CD4-positive, CD25-positive, alpha-beta regulatory T cell (primary cell): ENCODE results near the gene SLCO3A1. TPM values are rescaled to one million over a fixed set of nuclear protein-coding genes. Genes with fewer than 3 reads are reported as not detected.

Source experiments
- ATAC-seq, 2 donors: fragments of 150-1000 bp; cut with Tn5 transposase; one replicate each; pipeline ENCODE4 v1.10.0; 2021; ENCODE audit warnings: low read depth in 2 of 2, moderate number of reproducible peaks in 2 of 2, moderate library complexity in 1 of 2
- DNase-seq, 3 donors: peaks; one replicate each; pipeline versions ENCODE4 v3.0.0 to v3.0.0-alpha.2; 2012 to 2022; ENCODE audit warnings: mixed read lengths in 1 of 3
- H3K27ac ChIP-seq: one replicate; pipeline ENCODE4 v1.7.0; 2013; ENCODE audit warnings: mild to moderate bottlenecking, low read length; ENCODE audit not compliant: insufficient read depth, poor library complexity, severe bottlenecking
- H3K27me3 ChIP-seq: one replicate; pipeline ENCODE4 v1.7.0; 2013; ENCODE audit warnings: low read length; ENCODE audit not compliant: control insufficient read depth, insufficient read depth
- H3K36me3 ChIP-seq: one replicate; pipeline ENCODE4 v1.7.0; 2013; ENCODE audit warnings: mild to moderate bottlenecking, low read length, moderate library complexity; ENCODE audit not compliant: control insufficient read depth, insufficient read depth
- H3K4me1 ChIP-seq: 2 replicates; pipeline ENCODE4 v1.7.0; 2013; ENCODE audit warnings: mild to moderate bottlenecking, low read length; ENCODE audit not compliant: insufficient read depth, control insufficient read depth, poor library complexity, severe bottlenecking
- H3K4me3 ChIP-seq: one replicate; pipeline ENCODE4 v1.7.0; 2013; ENCODE audit warnings: low read depth, mild to moderate bottlenecking, low read length, moderate library complexity
- H3K9me3 ChIP-seq, 2 experiments: 1 replicate in 1 of 2; 2 replicates in 1 of 2; pipeline ENCODE4 v1.7.0; 2013; ENCODE audit warnings: low read length in 2 of 2, mild to moderate bottlenecking in 1 of 2, moderate library complexity in 1 of 2; ENCODE audit not compliant: control insufficient read depth in 2 of 2
- H3K27ac Mint-ChIP-seq, 3 donors: one replicate each; pipeline ENCODE4 v1.8.0; 2020 to 2022; ENCODE audit warnings: mild to moderate bottlenecking in 3 of 3, mixed read lengths in 3 of 3, moderate library complexity in 2 of 3
- H3K27me3 Mint-ChIP-seq: one replicate; pipeline ENCODE4 v1.8.0; 2022; ENCODE audit warnings: mild to moderate bottlenecking, mixed read lengths
- H3K36me3 Mint-ChIP-seq: one replicate; pipeline ENCODE4 v1.8.0; 2020; ENCODE audit warnings: mixed read lengths
- H3K4me1 Mint-ChIP-seq, 4 donors: one replicate each; pipeline ENCODE4 v1.8.0; 2020 to 2022; ENCODE audit warnings: mixed read lengths in 4 of 4, mild to moderate bottlenecking in 1 of 4
- H3K4me3 Mint-ChIP-seq, 4 donors: one replicate each; pipeline ENCODE4 v1.8.0; 2020 to 2022; ENCODE audit warnings: mild to moderate bottlenecking in 4 of 4, mixed read lengths in 4 of 4, moderate library complexity in 3 of 4
- H3K9me3 Mint-ChIP-seq, 7 donors: one replicate each; pipeline ENCODE4 v1.8.0; 2020 to 2022; ENCODE audit warnings: mixed read lengths in 7 of 7, mild to moderate bottlenecking in 3 of 7, moderate library complexity in 2 of 7
- polyA plus RNA-seq, 4 donors: library from polyadenylated mRNA; unstranded; fragments of 300-500 nt; fragmentation: Illumina TruSeq; gene quantifications; one replicate each; pipeline ENCODE4 v1.2.3, GENCODE V29; 2021
- total RNA-seq: library from RNA; stranded (reverse); gene quantifications from one replicate; pipeline ENCODE4 v1.2.3, GENCODE V29; 2022

Gene SLCO3A1
- total RNA-seq (63.7 TPM), polyA plus RNA-seq (10 to 100 TPM; 20.1 to 42.9 (median 34.5) TPM)

DNA sequence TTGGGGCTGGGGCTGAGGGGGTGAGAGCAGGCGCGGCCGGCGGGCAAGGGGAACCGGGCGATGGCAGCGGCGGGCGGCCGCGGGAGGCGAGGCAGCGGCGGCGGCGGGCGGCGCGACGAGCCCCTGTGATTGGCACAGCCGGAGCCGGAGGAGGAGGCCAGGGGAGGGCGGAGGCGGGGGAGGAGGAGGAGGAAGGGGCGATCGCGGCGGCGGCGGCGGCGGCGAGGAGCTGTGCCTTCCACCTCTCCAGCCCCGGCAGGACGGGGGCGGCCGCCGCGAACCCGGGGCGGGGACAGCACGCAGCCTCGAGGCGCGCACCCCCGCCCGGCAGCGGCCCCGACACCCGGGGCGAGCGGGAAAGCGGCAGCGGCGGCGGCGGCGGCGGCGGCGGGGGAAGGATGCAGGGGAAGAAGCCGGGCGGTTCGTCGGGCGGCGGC lies at the start of gene SLCO3A1:
Gene SLCO3A1 (plus strand): TSS at position 198 of the 437 bp plus-strand sequence.
- H3K36me3 Mint-ChIP-seq: no peaks in the 10 kb centered on the region
- H3K4me3 Mint-ChIP-seq: peak within 1 kb of the TSS; percentile 88 to 96 (median 92)
- peak within 1 kb of the TSS; percentile 82 for H3K27ac ChIP-seq
- H3K4me1 Mint-ChIP-seq: peaks cover 19 to 79% (median 61%) of the 10 kb centered on the region in 4 donors
- no peaks in the 10 kb centered on the region for H3K9me3 ChIP-seq
- peak within 1 kb of the TSS; percentile 91 to 96 (median 91) for H3K27ac Mint-ChIP-seq
- peaks cover 11% of the 10 kb centered on the region for H3K27me3 Mint-ChIP-seq
- ATAC-seq (peak; percentile 40 to 41), DNase-seq (peak; percentile 75)
- H3K9me3 Mint-ChIP-seq: no peaks in the 10 kb centered on the region
- H3K4me1 ChIP-seq: peaks cover 75% of the 10 kb centered on the region
- no peaks in the 10 kb centered on the region for H3K36me3 ChIP-seq
- H3K4me3 ChIP-seq: peak within 1 kb of the TSS; percentile 88
- no peaks in the 10 kb centered on the region for H3K27me3 ChIP-seq

DNA sequence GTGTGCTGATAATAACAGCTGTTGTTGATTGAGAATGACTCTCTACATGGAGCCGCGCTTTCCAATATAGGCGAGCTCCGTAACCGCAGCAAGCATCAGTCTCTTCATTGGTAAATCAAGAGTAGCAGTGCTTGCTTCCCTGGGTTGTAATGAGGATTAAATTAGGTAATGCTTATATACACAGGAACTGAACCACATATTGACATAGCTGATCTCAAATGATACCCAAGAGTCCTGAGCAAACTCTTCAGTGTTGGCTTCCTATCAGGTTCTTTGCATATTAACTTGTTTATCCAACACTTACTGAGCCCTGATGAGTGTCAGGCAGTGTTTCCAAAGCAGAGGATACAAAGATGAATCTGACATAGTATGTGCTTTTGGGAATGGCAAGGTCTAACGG lies 46.4 kb upstream of the SLCO3A1 start:
- Histone ChIP-seq H3K4me1 (no peaks in the 10 kb centered on the region), H3K36me3 (no peaks in the 10 kb centered on the region), H3K27me3 (peaks cover 12% of the 10 kb centered on the region), H3K27ac (no peak overlapping the region), H3K9me3 (no peaks in the 10 kb centered on the region), H3K4me3 (no peak overlapping the region)
- Mint-ChIP-seq H3K4me3 (no peak overlapping the region), H3K36me3 (no peaks in the 10 kb centered on the region), H3K4me1 (no peaks in the 10 kb centered on the region), H3K9me3 (peaks cover 0 to 7% (median 2%) of the 10 kb centered on the region in 7 donors), H3K27ac (no peak overlapping the region), H3K27me3 (peaks cover 11% of the 10 kb centered on the region)
- ATAC-seq: no peak
- no peak for DNase-seq

DNA sequence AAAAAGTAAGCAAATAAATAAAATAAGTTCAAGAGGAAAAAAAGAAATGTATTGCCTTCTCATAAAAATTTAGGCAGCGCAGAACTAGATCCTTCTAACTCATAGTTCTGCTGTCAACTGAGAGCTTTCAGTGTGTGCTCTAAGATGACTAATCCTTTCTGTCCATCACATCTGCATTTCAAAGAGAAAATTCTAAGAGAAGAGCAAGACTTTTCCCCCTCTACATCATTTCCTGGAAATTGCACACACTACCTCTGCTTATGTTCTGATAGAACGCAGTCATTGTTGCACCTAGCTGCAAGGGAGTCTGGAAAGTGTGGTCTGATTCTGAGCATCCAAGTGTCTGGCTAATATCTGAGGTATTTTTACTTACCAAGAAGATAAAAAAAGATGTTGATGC lies 39.6 kb upstream of the SLCO3A1 start:
- peaks cover 7% of the 10 kb centered on the region for H3K27me3 ChIP-seq
- no peak for DNase-seq
- peaks cover 5 to 26% (median 14%) of the 10 kb centered on the region in 7 donors for H3K9me3 Mint-ChIP-seq
- H3K9me3 ChIP-seq: peaks cover 13 to 14% of the 10 kb centered on the region in 2 experiments
- H3K4me3 ChIP-seq: no peak overlapping the region
- no peaks in the 10 kb centered on the region for H3K4me1 ChIP-seq
- no peak for ATAC-seq
- H3K36me3 ChIP-seq: no peaks in the 10 kb centered on the region
- H3K27ac ChIP-seq: no peak overlapping the region
- no peaks in the 10 kb centered on the region for H3K36me3 Mint-ChIP-seq
- no peaks in the 10 kb centered on the region for H3K4me1 Mint-ChIP-seq
- no peaks in the 10 kb centered on the region for H3K27me3 Mint-ChIP-seq
- no peak overlapping the region for H3K4me3 Mint-ChIP-seq
- H3K27ac Mint-ChIP-seq: no peak overlapping the region

DNA sequence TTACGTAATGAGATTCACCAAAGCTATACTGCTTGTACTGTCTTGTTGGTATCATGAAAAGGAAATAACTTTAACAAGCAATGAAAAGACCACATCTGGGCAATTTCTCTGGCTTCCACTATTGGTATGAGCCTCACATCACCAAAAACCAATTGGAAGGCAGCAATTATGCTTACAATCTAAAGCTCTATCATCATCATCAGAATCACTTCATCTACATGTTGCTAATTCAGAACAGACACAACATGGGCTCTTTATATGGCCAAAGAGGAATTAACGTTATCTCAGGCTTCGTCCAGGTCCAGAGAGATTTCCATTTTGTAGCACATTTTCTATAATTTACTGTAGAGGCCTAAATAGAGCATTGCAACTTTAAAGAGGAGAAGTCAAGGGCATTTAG lies 36.6 kb upstream of the SLCO3A1 start:
- Mint-ChIP-seq H3K4me1 (no peaks in the 10 kb centered on the region), H3K9me3 (peaks cover 4 to 19% (median 12%) of the 10 kb centered on the region in 7 donors), H3K27me3 (no peaks in the 10 kb centered on the region), H3K27ac (no peak overlapping the region), H3K4me3 (no peak overlapping the region), H3K36me3 (no peaks in the 10 kb centered on the region)
- peaks cover 13 to 14% of the 10 kb centered on the region in 2 experiments for H3K9me3 ChIP-seq
- H3K27ac ChIP-seq: no peak overlapping the region
- DNase-seq (no peak), ATAC-seq (no peak)
- no peaks in the 10 kb centered on the region for H3K36me3 ChIP-seq
- H3K27me3 ChIP-seq: peaks cover 10% of the 10 kb centered on the region
- H3K4me3 ChIP-seq: no peak overlapping the region
- H3K4me1 ChIP-seq: no peaks in the 10 kb centered on the region

DNA sequence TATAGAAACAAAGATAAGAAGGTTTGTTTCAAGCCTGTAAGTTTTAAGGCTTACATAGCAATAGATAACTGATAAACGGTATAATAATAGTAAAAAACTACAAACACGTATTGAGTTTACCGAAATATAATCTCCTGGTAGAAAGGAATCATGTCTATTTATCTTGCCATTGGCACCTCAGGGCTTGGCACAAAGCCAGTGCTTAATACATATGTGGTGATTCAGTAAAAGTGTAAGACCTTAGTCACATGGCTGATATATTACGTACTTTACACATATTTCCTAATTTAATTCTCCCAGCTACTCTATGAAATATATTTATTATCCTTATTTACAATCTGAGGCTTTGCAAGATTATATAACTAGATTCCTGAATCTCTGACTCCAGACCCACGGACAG lies 32.0 kb upstream of the SLCO3A1 start:
- H3K4me3 Mint-ChIP-seq: no peak overlapping the region
- no peak overlapping the region for H3K4me3 ChIP-seq
- H3K27me3 ChIP-seq: peaks cover 5% of the 10 kb centered on the region
- H3K36me3 ChIP-seq: no peaks in the 10 kb centered on the region
- no peak overlapping the region for H3K27ac ChIP-seq
- no peaks in the 10 kb centered on the region for H3K4me1 ChIP-seq
- H3K4me1 Mint-ChIP-seq: no peaks in the 10 kb centered on the region
- H3K36me3 Mint-ChIP-seq: no peaks in the 10 kb centered on the region
- H3K27ac Mint-ChIP-seq: no peak overlapping the region
- DNase-seq (no peak), ATAC-seq (no peak)
- peaks cover 5% of the 10 kb centered on the region for H3K27me3 Mint-ChIP-seq
- peaks cover 0 to 7% (median 2%) of the 10 kb centered on the region in 7 donors for H3K9me3 Mint-ChIP-seq
- no peaks in the 10 kb centered on the region for H3K9me3 ChIP-seq

DNA sequence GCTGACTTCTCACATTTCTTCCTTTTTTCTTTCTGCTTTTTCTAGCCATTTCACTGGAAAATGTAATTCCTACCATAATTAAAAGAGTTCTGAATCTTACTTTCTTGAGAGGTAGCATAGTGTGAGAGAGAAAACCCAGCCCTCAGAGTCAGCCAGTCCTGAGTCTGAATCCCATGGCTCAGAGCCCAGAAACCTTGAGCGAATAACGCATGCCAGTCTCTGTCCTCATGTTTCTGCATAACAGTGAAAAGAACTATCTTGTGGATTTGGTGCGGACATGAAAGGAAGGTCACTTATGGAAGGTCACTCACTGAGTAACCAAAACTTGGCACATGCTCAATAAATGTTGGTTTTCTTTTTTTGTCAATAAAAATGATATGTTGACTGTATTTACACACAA lies 29.3 kb upstream of the SLCO3A1 start:
- ATAC-seq (no peak), DNase-seq (no peak)
- H3K9me3 ChIP-seq: no peaks in the 10 kb centered on the region
- no peak overlapping the region for H3K4me3 Mint-ChIP-seq
- H3K4me1 ChIP-seq: no peaks in the 10 kb centered on the region
- H3K9me3 Mint-ChIP-seq: peaks cover 0 to 3% (median 0%) of the 10 kb centered on the region in 7 donors
- H3K27ac ChIP-seq: no peak overlapping the region
- no peak overlapping the region for H3K27ac Mint-ChIP-seq
- H3K4me3 ChIP-seq: no peak overlapping the region
- peaks cover 5% of the 10 kb centered on the region for H3K27me3 Mint-ChIP-seq
- H3K27me3 ChIP-seq: peaks cover 4% of the 10 kb centered on the region
- no peaks in the 10 kb centered on the region for H3K4me1 Mint-ChIP-seq
- H3K36me3 ChIP-seq: no peaks in the 10 kb centered on the region
- H3K36me3 Mint-ChIP-seq: no peaks in the 10 kb centered on the region

DNA sequence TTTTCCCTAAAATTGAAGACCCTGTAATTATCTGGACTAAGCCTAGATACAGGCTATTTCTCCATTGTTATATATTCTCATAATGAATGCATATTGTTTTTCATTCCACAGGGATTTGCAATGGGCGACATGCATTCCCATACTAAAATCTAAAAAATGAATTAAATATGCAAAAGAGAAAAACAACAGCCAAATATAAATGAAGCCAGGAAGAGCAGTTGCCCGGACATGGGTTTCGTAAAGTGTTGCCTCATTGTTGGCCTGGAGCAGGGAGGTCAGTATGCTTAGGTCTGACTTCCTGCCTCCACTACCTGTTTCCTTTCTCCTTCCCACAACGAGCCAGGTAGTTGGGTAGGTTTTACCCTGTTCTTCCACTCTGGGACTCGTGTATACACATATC lies 27.1 kb upstream of the SLCO3A1 start:
- no peak overlapping the region for H3K27ac ChIP-seq
- no peaks in the 10 kb centered on the region for H3K27me3 ChIP-seq
- no peaks in the 10 kb centered on the region for H3K36me3 Mint-ChIP-seq
- H3K4me3 ChIP-seq: no peak overlapping the region
- H3K4me1 ChIP-seq: no peaks in the 10 kb centered on the region
- DNase-seq (no peak), ATAC-seq (no peak)
- peaks cover 0 to 3% (median 0%) of the 10 kb centered on the region in 7 donors for H3K9me3 Mint-ChIP-seq
- H3K27me3 Mint-ChIP-seq: peaks cover 5% of the 10 kb centered on the region
- H3K4me1 Mint-ChIP-seq: no peaks in the 10 kb centered on the region
- no peaks in the 10 kb centered on the region for H3K9me3 ChIP-seq
- no peak overlapping the region for H3K27ac Mint-ChIP-seq
- no peak overlapping the region for H3K4me3 Mint-ChIP-seq
- H3K36me3 ChIP-seq: no peaks in the 10 kb centered on the region

DNA sequence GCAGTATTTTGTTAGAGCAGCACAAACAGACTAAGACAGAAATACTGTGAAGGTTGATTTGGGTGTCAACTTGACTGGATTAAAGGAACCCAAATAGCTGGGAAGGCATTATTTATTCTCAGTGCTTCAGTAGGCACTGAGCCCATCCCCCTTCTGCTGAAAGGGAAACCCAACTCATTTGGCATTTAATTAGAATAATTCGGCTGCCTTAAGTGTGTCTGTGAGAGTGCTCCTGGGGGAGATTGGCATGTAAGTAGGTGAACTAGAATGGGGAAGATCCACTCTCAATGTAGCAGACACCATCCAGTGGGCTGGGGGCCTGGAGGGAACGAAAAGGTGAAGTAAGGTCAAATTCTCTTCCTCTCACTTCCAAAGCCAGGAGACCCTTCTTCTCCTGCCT lies 20.5 kb upstream of the SLCO3A1 start:
- Mint-ChIP-seq H3K36me3 (no peaks in the 10 kb centered on the region), H3K4me1 (no peaks in the 10 kb centered on the region), H3K27ac (no peak overlapping the region), H3K9me3 (no peaks in the 10 kb centered on the region), H3K4me3 (no peak overlapping the region), H3K27me3 (peaks cover 28% of the 10 kb centered on the region)
- H3K9me3 ChIP-seq: no peaks in the 10 kb centered on the region
- H3K4me1 ChIP-seq: no peaks in the 10 kb centered on the region
- H3K36me3 ChIP-seq: no peaks in the 10 kb centered on the region
- H3K4me3 ChIP-seq: no peak overlapping the region
- ATAC-seq: no peak
- no peak for DNase-seq
- H3K27me3 ChIP-seq: peaks cover 5% of the 10 kb centered on the region
- no peak overlapping the region for H3K27ac ChIP-seq
